HepG2 (cell line): Measurements from ENCODE around the gene OCSTAMP. TPM values are rescaled to one million over a fixed set of nuclear protein-coding genes. Genes with fewer than 3 reads are reported as not detected.

Experiments
- GATA4 ChIP-seq: sonication (generic); IDR thresholded peaks from 2 replicates; pipeline ENCODE4 v1.6.1; 2016; ENCODE audit warnings: antibody characterized with exemption, low read depth, borderline replicate concordance
- HNRNPK ChIP-seq: fragments of 200-400 bp; formaldehyde crosslinking; IDR thresholded peaks from 2 replicates; pipeline ENCODE4 v1.6.1; 2018; ENCODE audit warnings: low read length, low read depth, moderate library complexity, mild to moderate bottlenecking; ENCODE audit not compliant: poor library complexity, severe bottlenecking
- HNRNPUL1 ChIP-seq: fragments of 200-400 bp; formaldehyde crosslinking; IDR thresholded peaks from 2 replicates; pipeline ENCODE4 v1.6.1; 2017; ENCODE audit warnings: low read depth, mild to moderate bottlenecking, low read length, moderate library complexity
- KMT2B ChIP-seq: IDR thresholded peaks from 2 replicates; pipeline ENCODE4 v1.6.1; 2016; ENCODE audit warnings: missing genetic modification reagents, missing compliant biosample characterization
- RXRB ChIP-seq: IDR thresholded peaks from 2 replicates; pipeline ENCODE4 v1.6.1; 2016; ENCODE audit warnings: borderline replicate concordance, missing genetic modification reagents, missing compliant biosample characterization
- SP140L ChIP-seq: sonication (generic); formaldehyde crosslinking; IDR thresholded peaks from 2 replicates; pipeline ENCODE4 v1.4.0; 2020; ENCODE audit warnings: missing genetic modification reagents, borderline replicate concordance
- ZNF432 ChIP-seq: sonication (generic); formaldehyde crosslinking; IDR thresholded peaks from 2 replicates; pipeline ENCODE4 v1.5.0; 2020; ENCODE audit warnings: missing genetic modification reagents, mild to moderate bottlenecking, borderline replicate concordance
- ZNF550 ChIP-seq: sonication (generic); formaldehyde crosslinking; IDR thresholded peaks from 2 replicates; pipeline ENCODE4 v1.4.0; 2020; ENCODE audit warnings: mild to moderate bottlenecking, missing genetic modification reagents, borderline replicate concordance
- polyA plus RNA-seq, 8 experiments: library from polyadenylated mRNA; depleted of rRNA in 3 of 8; stranded (reverse) in 7 of 8; unstranded in 1 of 8; fragments of >200 nt; fragmentation: Illumina TruSeq in 4 of 8; extraction: Trizol in 4 of 8; gene quantifications; 2 replicates each; pipeline versions ENCODE4 v1.2.1 to v1.2.3, GENCODE V29; 2011 to 2016; ENCODE audit warnings: low read depth in 4 of 8, missing spikeins in 1 of 8, mixed read lengths in 1 of 8; ENCODE audit not compliant: insufficient read depth in 1 of 8
- total RNA-seq, 5 experiments: library from RNA; depleted of rRNA; stranded (reverse); fragments of >200 nt; fragmentation: Illumina TruSeq; extraction: Trizol; gene quantifications; 2 replicates each; pipeline ENCODE4 v1.2.3, GENCODE V29; 2016; ENCODE audit warnings: low read depth in 1 of 5
- TF ChIP-seq, protein P1 (sequence below): sonication (generic); formaldehyde crosslinking; IDR thresholded peaks from 2 replicates; pipeline ENCODE4 v1.4.0; 2020; ENCODE audit warnings: missing genetic modification reagents, borderline replicate concordance
- TF ChIP-seq, protein P2 (sequence below): sonication (generic); formaldehyde crosslinking; IDR thresholded peaks from 2 replicates; pipeline ENCODE4 v1.5.1; 2020; ENCODE audit warnings: missing genetic modification reagents, mild to moderate bottlenecking, borderline replicate concordance
- TF ChIP-seq, protein P3 (sequence below): sonication (generic); formaldehyde crosslinking; IDR thresholded peaks from 2 replicates; pipeline ENCODE4 v1.4.0; 2020; ENCODE audit warnings: missing genetic modification reagents, borderline replicate concordance
- TF ChIP-seq, protein P4 (sequence below): sonication (generic); formaldehyde crosslinking; IDR thresholded peaks from one replicate; pipeline ENCODE4 v1.5.1; 2020; ENCODE audit warnings: mild to moderate bottlenecking, missing genetic modification reagents; ENCODE audit errors: not compliant biosample characterization

Gene OCSTAMP
- total and polyA plus RNA-seq, 2 of the 13 experiments (the other 11 are each of a cell fraction or from before 2014, with no cell fraction given) = not detected

DNA sequence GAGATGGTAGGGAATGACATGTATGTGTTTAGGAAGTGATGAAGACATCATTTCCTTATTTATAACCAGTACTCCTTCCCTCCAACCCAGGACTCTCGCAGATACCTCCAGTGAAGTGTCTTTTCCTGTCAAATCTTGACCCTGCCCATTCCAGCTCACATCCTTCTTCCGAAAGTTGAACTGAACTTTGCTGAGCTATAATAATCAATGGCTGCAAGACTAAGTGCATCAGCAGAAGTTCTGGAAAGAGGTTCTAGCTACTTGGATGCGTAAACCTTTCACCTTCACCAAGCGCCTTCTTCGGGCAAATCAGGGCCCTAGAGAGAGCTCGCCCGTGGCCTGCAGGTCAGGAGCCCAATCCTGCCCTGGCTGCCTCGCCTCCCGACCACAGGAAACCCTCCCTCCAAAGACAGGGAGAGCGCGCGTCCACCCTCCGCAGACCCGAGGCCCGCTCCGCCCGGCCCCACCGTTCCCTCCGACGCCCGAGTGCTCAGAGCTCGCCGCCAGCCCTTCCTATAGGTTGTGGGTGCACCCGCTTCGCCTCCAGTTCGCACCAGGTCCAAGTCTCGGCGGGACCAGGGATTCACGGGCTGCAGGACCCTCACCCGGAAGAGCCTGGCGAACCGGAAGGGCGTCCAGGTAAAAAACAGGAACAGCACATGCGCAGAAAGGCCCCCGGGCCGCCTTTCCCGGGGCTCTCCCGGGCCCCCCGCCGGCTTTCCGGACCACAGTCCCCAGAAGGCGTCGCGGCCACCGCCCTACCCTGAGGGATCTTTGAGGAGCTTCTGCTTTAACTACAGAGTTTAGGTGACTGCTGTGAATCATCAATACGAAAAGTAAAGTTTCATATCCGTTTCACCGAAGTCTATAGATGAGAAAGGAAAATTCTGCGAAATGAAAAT, 37.3 kb downstream of the OCSTAMP start, which contains the start of gene ZNF334 (continued):
- TF ChIP-seq, protein P1, sequence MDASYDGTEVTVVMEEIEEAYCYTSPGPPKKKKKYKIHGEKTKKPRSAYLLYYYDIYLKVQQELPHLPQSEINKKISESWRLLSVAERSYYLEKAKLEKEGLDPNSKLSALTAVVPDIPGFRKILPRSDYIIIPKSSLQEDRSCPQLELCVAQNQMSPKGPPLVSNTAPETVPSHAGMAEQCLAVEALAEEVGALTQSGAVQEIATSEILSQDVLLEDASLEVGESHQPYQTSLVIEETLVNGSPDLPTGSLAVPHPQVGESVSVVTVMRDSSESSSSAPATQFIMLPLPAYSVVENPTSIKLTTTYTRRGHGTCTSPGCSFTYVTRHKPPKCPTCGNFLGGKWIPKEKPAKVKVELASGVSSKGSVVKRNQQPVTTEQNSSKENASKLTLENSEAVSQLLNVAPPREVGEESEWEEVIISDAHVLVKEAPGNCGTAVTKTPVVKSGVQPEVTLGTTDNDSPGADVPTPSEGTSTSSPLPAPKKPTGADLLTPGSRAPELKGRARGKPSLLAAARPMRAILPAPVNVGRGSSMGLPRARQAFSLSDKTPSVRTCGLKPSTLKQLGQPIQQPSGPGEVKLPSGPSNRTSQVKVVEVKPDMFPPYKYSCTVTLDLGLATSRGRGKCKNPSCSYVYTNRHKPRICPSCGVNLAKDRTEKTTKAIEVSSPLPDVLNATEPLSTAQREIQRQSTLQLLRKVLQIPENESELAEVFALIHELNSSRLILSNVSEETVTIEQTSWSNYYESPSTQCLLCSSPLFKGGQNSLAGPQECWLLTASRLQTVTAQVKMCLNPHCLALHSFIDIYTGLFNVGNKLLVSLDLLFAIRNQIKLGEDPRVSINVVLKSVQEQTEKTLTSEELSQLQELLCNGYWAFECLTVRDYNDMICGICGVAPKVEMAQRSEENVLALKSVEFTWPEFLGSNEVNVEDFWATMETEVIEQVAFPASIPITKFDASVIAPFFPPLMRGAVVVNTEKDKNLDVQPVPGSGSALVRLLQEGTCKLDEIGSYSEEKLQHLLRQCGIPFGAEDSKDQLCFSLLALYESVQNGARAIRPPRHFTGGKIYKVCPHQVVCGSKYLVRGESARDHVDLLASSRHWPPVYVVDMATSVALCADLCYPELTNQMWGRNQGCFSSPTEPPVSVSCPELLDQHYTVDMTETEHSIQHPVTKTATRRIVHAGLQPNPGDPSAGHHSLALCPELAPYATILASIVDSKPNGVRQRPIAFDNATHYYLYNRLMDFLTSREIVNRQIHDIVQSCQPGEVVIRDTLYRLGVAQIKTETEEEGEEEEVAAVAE (CRISPR knock-in tag) = 0 out of 2 replicates have a peak, but pooled peaks have one; percentile 42
- no peak for TF ChIP-seq ZNF550 (CRISPR knock-in tag)
- peak; percentile 23; the same call in 1 of the 2 replicates for TF ChIP-seq RXRB (CRISPR knock-in tag)
- no peak for TF ChIP-seq HNRNPUL1
- no peak for TF ChIP-seq ZNF432
- no peak for TF ChIP-seq SP140L
- TF ChIP-seq HNRNPK = no peak
- no peak for TF ChIP-seq GATA4
- TF ChIP-seq, protein P2, sequence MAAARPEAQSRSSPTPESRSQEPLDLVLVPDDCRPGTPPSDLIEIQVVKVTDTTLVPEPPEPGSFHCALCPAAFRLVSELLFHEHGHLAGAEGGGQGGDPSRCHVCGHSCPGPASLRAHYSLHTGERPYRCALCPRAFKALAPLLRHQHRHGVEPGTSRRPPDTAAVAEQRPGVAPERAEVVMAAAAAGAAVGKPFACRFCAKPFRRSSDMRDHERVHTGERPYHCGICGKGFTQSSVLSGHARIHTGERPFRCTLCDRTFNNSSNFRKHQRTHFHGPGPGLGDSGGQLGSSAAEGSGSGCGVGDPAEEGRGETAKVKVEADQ (CRISPR knock-in tag) = 0 out of 2 replicates have a peak, but pooled peaks have one; percentile 34
- peak; percentile 81 for TF ChIP-seq KMT2B
- TF ChIP-seq, protein P3, sequence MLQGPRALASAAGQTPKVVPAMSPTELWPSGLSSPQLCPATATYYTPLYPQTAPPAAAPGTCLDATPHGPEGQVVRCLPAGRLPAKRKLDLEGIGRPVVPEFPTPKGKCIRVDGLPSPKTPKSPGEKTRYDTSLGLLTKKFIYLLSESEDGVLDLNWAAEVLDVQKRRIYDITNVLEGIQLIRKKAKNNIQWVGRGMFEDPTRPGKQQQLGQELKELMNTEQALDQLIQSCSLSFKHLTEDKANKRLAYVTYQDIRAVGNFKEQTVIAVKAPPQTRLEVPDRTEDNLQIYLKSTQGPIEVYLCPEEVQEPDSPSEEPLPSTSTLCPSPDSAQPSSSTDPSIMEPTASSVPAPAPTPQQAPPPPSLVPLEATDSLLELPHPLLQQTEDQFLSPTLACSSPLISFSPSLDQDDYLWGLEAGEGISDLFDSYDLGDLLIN (CRISPR knock-in tag) = no peak
- TF ChIP-seq, protein P4, sequence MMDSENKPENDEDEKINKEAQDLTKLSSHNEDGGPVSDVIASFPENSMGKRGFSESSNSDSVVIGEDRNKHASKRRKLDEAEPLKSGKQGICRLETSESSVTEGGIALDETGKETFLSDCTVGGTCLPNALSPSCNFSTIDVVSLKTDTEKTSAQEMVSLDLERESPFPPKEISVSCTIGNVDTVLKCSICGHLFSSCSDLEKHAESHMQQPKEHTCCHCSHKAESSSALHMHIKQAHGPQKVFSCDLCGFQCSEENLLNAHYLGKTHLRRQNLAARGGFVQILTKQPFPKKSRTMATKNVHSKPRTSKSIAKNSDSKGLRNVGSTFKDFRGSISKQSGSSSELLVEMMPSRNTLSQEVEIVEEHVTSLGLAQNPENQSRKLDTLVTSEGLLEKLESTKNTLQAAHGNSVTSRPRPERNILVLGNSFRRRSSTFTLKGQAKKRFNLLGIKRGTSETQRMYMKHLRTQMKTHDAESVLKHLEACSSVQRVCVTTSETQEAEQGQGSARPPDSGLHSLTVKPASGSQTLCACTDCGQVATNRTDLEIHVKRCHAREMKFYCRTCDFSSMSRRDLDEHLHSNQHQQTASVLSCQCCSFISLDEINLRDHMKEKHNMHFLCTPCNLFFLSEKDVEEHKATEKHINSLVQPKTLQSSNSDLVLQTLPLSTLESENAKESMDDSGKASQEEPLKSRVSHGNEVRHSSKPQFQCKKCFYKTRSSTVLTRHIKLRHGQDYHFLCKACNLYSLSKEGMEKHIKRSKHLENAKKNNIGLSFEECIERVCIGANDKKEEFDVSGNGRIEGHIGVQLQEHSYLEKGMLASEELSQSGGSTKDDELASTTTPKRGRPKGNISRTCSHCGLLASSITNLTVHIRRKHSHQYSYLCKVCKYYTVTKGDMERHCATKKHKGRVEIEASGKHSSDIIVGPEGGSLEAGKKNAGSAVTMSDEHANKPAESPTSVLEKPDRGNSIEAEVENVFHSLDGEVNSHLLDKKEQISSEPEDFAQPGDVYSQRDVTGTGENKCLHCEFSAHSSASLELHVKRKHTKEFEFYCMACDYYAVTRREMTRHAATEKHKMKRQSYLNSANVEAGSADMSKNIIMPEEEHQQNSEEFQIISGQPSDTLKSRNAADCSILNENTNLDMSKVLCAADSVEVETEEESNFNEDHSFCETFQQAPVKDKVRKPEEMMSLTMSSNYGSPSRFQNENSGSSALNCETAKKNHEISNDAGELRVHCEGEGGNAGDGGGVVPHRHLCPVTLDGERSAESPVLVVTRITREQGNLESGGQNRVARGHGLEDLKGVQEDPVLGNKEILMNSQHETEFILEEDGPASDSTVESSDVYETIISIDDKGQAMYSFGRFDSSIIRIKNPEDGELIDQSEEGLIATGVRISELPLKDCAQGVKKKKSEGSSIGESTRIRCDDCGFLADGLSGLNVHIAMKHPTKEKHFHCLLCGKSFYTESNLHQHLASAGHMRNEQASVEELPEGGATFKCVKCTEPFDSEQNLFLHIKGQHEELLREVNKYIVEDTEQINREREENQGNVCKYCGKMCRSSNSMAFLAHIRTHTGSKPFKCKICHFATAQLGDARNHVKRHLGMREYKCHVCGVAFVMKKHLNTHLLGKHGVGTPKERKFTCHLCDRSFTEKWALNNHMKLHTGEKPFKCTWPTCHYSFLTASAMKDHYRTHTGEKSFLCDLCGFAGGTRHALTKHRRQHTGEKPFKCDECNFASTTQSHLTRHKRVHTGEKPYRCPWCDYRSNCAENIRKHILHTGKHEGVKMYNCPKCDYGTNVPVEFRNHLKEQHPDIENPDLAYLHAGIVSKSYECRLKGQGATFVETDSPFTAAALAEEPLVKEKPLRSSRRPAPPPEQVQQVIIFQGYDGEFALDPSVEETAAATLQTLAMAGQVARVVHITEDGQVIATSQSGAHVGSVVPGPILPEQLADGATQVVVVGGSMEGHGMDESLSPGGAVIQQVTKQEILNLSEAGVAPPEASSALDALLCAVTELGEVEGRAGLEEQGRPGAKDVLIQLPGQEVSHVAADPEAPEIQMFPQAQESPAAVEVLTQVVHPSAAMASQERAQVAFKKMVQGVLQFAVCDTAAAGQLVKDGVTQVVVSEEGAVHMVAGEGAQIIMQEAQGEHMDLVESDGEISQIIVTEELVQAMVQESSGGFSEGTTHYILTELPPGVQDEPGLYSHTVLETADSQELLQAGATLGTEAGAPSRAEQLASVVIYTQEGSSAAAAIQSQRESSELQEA (CRISPR knock-in tag) = peak; percentile 48
